ENCODE measurements around the gene ZNF22. TPM values are rescaled to one million over a fixed set of nuclear protein-coding genes. Genes with fewer than 3 reads are reported as not detected.

ZNF22 gene
- 16.5 TPM for total RNA-seq

GRCh38 chr10:45000752-45001380, at the start of gene ZNF22:
TSS of gene ZNF22 (plus strand) at chr10:45000923. CDS start at chr10:45003369, 2,446 bp downstream.
- peak; percentile 62 for DNase-seq (ENCODE audit: low spot score)

GRCh38 chr10:44951576-44952226, 49.0 kb upstream of the ZNF22 start:
- no peak for DNase-seq (ENCODE audit: low spot score)

- DNase-seq (ENCODE audit: low spot score): no peak
Observed at GRCh38 chr10:44952779-44953231, 47.9 kb upstream of the ZNF22 start.

GRCh38 chr10:44954042-44954441, 46.7 kb upstream of the ZNF22 start:
- DNase-seq (ENCODE audit: low spot score): peak; percentile 1

- no peak for DNase-seq (ENCODE audit: low spot score)
Observed at GRCh38 chr10:44954962-44955361, 45.8 kb upstream of the ZNF22 start.

GRCh38 chr10:44955413-44956070, 45.2 kb upstream of the ZNF22 start:
- peak; percentile 8 for DNase-seq (ENCODE audit: low spot score)

- peak; percentile 6 for DNase-seq (ENCODE audit: low spot score)
Observed at GRCh38 chr10:44956226-44956625, 44.5 kb upstream of the ZNF22 start.

GRCh38 chr10:44956717-44957706, 43.7 kb upstream of the ZNF22 start:
- DNase-seq (ENCODE audit: low spot score): peak; percentile 5

- peak; percentile 22 for DNase-seq (ENCODE audit: low spot score)
Observed at GRCh38 chr10:44958196-44958897, 42.4 kb upstream of the ZNF22 start.

GRCh38 chr10:44958898-44959246, 41.9 kb upstream of the ZNF22 start:
- DNase-seq (ENCODE audit: low spot score): no peak

GRCh38 chr10:44959247-44960087, 41.3 kb upstream of the ZNF22 start, which contains the start of gene RASSF4:
TSS of gene RASSF4 (plus strand) at chr10:44959802. CDS start at chr10:44970203, 10,401 bp downstream.
- DNase-seq (ENCODE audit: low spot score): peak; percentile 92

- DNase-seq (ENCODE audit: low spot score): peak; percentile 10
Observed at GRCh38 chr10:44960088-44960460, 40.6 kb upstream of the ZNF22 start.

- DNase-seq (ENCODE audit: low spot score): peak; percentile 9
Observed at GRCh38 chr10:44960482-44961229, 40.1 kb upstream of the ZNF22 start.

- peak; percentile 9 for DNase-seq (ENCODE audit: low spot score)
Observed at GRCh38 chr10:44961230-44961571, 39.5 kb upstream of the ZNF22 start.

- peak; percentile 8 for DNase-seq (ENCODE audit: low spot score)
Observed at GRCh38 chr10:44961931-44962750, 38.6 kb upstream of the ZNF22 start.

- DNase-seq (ENCODE audit: low spot score): peak; percentile 12
Observed at GRCh38 chr10:44962870-44963738, 37.6 kb upstream of the ZNF22 start.

- DNase-seq (ENCODE audit: low spot score): peak; percentile 53
Observed at GRCh38 chr10:44963772-44964633, 36.7 kb upstream of the ZNF22 start.
